MCF 10A (cell line): ENCODE results near the gene DNER. TPM values are rescaled to one million over a fixed set of nuclear protein-coding genes. Genes with fewer than 3 reads are reported as not detected.
A peak's percentile ranks its signal among the peaks of the same experiment; 100 is the strongest.

Experiments
- BruUV-seq: library from RNA; stranded (reverse); fragments of 400-500 nt; replicated peaks from 2 replicates; lab custom pipeline; 2021; lab: Mats Ljungman, UMichigan
- CTCF ChIA-PET: fragments of 300-600 bp; sonication (Branson Sonifier 250); formaldehyde crosslinking; extraction: SDS; loops from one replicate; lab custom pipeline; 2021; ENCODE audit warnings: antibody characterized with exemption, inconsistent platforms; lab: Yijun Ruan, JAX
- POLR2A ChIA-PET: fragments of 300-600, 350-650 bp; sonication (Branson Sonifier 250); formaldehyde crosslinking; extraction: SDS; loops from one replicate; lab custom pipeline; 2020; ENCODE audit warnings: antibody characterized with exemption, inconsistent platforms; lab: Yijun Ruan, JAX
- DNase-seq: peaks from one replicate; pipeline ENCODE4 v3.0.0-alpha.2; 2018; ENCODE audit not compliant: unreplicated experiment
- H3K27ac Mint-ChIP-seq: one replicate; pipeline ENCODE4 v1.8.0; 2022; ENCODE audit warnings: mild to moderate bottlenecking, low read depth, mixed read lengths; ENCODE audit not compliant: unreplicated experiment
- H3K27me3 Mint-ChIP-seq: one replicate; pipeline ENCODE4 v1.8.0; 2022; ENCODE audit warnings: mixed read lengths; ENCODE audit not compliant: insufficient read depth, unreplicated experiment
- H3K36me3 Mint-ChIP-seq: one replicate; pipeline ENCODE4 v1.8.0; 2022; ENCODE audit warnings: mild to moderate bottlenecking, moderate library complexity, mixed read lengths; ENCODE audit not compliant: insufficient read depth, unreplicated experiment
- H3K4me1 Mint-ChIP-seq: one replicate; pipeline ENCODE4 v1.8.0; 2022; ENCODE audit warnings: mixed read lengths; ENCODE audit not compliant: insufficient read depth, unreplicated experiment
- H3K4me3 Mint-ChIP-seq: one replicate; pipeline ENCODE4 v1.8.0; 2022; ENCODE audit warnings: mild to moderate bottlenecking, moderate library complexity, mixed read lengths; ENCODE audit not compliant: unreplicated experiment
- H3K9me3 Mint-ChIP-seq: one replicate; pipeline ENCODE4 v1.8.0; 2022; ENCODE audit warnings: mixed read lengths; ENCODE audit not compliant: unreplicated experiment
- intact Hi-C: fragments of 100-400 bp; cut with micrococcal nuclease; formaldehyde crosslinking; loops from 2 replicates; pipeline ENCODE4 v1.14.1; 2022
- total RNA-seq: library from RNA; stranded (reverse); gene quantifications from 2 replicates; pipeline ENCODE4 v1.2.3, GENCODE V29; 2022
- TF ChIP-seq, protein P1 (sequence below): fragments of 200-600 bp; IDR thresholded peaks from one replicate; pipeline ENCODE4 v1.8.0; 2022; ENCODE audit warnings: antibody characterized with exemption, mild to moderate bottlenecking; ENCODE audit not compliant: unreplicated experiment

Gene DNER
- total RNA-seq, 1 experiment from 2014 or later: 49.2 TPM

DNA sequence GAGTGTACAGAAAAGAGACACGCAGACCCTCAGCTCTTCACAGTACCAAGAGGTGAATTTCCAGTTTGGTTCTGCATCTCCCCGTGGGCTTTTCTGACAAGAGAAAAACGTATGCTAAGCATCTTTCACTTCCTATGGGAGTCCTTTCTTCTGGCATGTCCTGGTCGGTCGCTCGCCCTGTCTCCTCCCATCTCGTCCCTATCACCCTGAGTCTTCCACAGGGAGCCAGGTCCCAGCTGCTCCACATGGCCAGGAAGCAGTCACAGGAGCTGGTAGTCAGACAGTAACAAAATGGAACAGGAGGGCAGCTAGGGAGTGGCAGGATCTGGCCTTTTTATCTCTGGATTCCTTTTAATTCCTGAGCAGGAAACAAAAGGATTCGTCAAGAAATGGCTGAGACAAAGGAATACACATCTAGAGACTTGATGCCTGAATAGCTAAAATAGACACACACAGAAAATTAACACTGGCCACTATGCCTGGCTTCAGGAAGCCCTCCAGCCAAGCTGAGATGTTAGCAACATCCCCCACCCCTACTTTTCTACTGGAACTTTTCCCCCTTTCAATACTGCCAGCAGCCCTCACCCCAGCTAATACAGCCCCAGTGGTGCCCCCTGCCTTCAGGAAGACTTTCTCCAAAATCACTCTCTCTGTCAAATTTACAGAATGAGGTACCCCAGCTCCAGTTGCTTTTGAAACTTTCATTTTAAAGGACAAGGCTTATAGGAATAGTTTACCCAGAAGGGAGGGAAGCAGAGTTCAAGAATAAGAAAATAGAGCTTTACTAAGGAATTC is 136.1 kb downstream of the DNER start:
- intact Hi-C loops: no loop called here
- peaks cover 24% of the 10 kb centered on the region for H3K4me1 Mint-ChIP-seq
- peak overlapping the region; percentile 57 for H3K27ac Mint-ChIP-seq
- H3K9me3 Mint-ChIP-seq: no peaks in the 10 kb centered on the region
- CTCF ChIA-PET: interaction anchor here (0.6 to 4.6 kb wide), 8 partner anchors 8 to 897 kb away, joined by 3 to 23 read pairs (median 4); no protein-coding TSS in a partner anchor
- H3K4me3 Mint-ChIP-seq: no peak overlapping the region
- TF ChIP-seq, protein P1, sequence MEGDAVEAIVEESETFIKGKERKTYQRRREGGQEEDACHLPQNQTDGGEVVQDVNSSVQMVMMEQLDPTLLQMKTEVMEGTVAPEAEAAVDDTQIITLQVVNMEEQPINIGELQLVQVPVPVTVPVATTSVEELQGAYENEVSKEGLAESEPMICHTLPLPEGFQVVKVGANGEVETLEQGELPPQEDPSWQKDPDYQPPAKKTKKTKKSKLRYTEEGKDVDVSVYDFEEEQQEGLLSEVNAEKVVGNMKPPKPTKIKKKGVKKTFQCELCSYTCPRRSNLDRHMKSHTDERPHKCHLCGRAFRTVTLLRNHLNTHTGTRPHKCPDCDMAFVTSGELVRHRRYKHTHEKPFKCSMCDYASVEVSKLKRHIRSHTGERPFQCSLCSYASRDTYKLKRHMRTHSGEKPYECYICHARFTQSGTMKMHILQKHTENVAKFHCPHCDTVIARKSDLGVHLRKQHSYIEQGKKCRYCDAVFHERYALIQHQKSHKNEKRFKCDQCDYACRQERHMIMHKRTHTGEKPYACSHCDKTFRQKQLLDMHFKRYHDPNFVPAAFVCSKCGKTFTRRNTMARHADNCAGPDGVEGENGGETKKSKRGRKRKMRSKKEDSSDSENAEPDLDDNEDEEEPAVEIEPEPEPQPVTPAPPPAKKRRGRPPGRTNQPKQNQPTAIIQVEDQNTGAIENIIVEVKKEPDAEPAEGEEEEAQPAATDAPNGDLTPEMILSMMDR: no peak
- no TSS peak for BruUV-seq
- peaks cover 78% of the 10 kb centered on the region for H3K36me3 Mint-ChIP-seq
- no peaks in the 10 kb centered on the region for H3K27me3 Mint-ChIP-seq
- POLR2A ChIA-PET: interaction anchor here (0.6 to 1.8 kb wide), 6 partner anchors 7 to 879 kb away, joined by 3 to 4 read pairs (median 3); no protein-coding TSS in a partner anchor
- no peak for DNase-seq

DNA sequence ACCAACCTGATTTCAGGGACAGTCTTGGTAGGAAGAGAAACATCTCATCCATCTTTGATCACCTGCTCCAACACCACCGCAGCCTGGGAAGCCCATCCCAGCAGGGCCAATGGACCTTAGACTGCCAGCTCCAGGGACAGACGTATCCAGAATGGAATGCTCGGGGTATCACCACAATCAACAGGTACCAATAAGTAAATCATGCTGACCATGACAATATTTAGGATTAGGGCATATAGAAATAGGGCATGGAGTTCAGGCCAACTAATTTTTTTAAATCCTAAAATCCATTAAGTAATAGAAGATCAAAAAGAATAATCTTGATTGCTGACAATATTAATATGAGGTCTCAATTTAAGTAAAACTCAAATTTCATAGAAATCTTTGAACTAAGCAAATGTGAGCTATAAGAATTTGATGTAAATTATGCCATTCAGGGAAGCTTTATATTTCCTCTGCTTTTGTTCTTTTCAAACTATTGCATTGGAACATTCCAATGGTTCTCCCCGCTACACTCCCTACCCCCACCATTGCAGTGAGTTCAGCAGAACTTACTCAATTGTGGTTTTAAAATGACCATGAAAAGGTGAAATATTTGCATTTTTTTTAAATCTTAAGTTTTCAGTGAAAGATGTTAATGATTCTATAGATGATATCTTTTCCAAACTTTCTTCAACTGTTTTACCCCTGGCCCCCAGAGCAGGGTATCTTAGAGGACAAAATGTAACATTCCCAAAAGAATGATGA is 138.6 kb downstream of the DNER start:
- peaks cover 56% of the 10 kb centered on the region for H3K36me3 Mint-ChIP-seq
- H3K4me3 Mint-ChIP-seq: no peak overlapping the region
- no peak overlapping the region for H3K27ac Mint-ChIP-seq
- DNase-seq: no peak
- H3K27me3 Mint-ChIP-seq: no peaks in the 10 kb centered on the region
- CTCF ChIA-PET: interaction anchor here (0.6 to 4.6 kb wide), 3 partner anchors 11 to 76 kb away, joined by 3 to 23 read pairs (median 4); no protein-coding TSS in a partner anchor
- peaks cover 16% of the 10 kb centered on the region for H3K4me1 Mint-ChIP-seq
- POLR2A ChIA-PET: interaction anchor here (0.7 to 1.8 kb wide), 2 partner anchors 10 kb away, joined by 3 read pairs; no protein-coding TSS in a partner anchor
- TF ChIP-seq, protein P1: no peak
- no TSS peak for BruUV-seq
- no peaks in the 10 kb centered on the region for H3K9me3 Mint-ChIP-seq
- intact Hi-C loops: no loop called here

DNA sequence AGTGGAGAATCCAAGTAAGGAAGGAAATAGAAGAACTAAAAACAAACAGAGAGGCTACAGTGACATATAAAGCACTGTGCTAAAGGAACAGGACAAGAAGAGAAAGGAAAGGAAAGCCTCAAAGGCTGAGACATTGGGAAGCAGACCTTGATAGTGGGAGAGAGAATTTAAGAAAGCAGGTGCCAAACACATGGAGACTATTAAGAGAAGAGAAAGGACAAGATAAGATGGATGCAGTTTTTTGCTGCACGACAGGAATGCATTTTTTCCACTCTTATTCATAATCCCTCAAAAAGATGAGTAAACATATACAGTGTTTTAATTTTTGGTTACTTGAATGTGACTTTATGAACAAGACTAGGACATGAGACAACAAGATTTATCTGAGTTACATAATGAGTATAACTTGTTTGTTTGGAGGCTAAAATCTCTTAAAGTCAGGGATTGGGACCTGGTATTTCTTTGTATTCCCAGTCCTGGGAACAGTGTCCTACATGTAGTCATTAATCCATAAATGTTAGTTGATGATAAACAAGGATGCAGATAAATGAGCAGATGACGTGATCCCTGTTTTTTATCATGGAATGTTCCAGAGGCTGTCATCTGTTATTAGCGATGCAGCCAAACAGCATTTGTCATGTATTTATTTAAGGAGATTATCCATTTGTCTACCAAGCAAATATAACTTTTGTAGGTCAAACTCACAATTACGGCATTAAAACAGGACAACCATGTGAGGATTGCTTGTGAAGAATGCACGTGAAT is 141.7 kb downstream of the DNER start:
- DNase-seq: no peak
- no TSS peak for BruUV-seq
- no peaks in the 10 kb centered on the region for H3K4me1 Mint-ChIP-seq
- H3K27ac Mint-ChIP-seq: no peak overlapping the region
- intact Hi-C loops: no loop called here
- ChIA-PET POLR2A (no interaction called here), CTCF (interaction anchor here (0.7 to 1.8 kb wide), 2 partner anchors 10 to 142 kb away, joined by 5 to 7 read pairs; no protein-coding TSS in a partner anchor)
- H3K36me3 Mint-ChIP-seq: peaks cover 35% of the 10 kb centered on the region
- TF ChIP-seq, protein P1: no peak
- no peaks in the 10 kb centered on the region for H3K9me3 Mint-ChIP-seq
- H3K4me3 Mint-ChIP-seq: no peak overlapping the region
- H3K27me3 Mint-ChIP-seq: no peaks in the 10 kb centered on the region
